HEK293T (cell line): ENCODE results near the gene IL19.

Experiments
- BHLHE40 ChIP-seq: fragments of 450-650 bp; IDR thresholded peaks from 2 replicates; pipeline ENCODE4 v1.6.1; 2016; ENCODE audit warnings: mild to moderate bottlenecking, moderate library complexity, borderline replicate concordance
- ELF4 ChIP-seq: fragments of 450-650 bp; IDR thresholded peaks from 2 replicates; pipeline ENCODE4 v1.6.1; 2017; ENCODE audit warnings: antibody characterized with exemption
- FOXA1 ChIP-seq: fragments of 450-650 bp; IDR thresholded peaks from 2 replicates; pipeline ENCODE4 v1.6.1; 2016; ENCODE audit warnings: mild to moderate bottlenecking
- FOXM1 ChIP-seq: fragments of 450-650 bp; IDR thresholded peaks from 2 replicates; pipeline ENCODE4 v1.6.1; 2017; ENCODE audit warnings: mild to moderate bottlenecking, borderline replicate concordance
- HDGF ChIP-seq: fragments of 450-650 bp; IDR thresholded peaks from 2 replicates; pipeline ENCODE4 v1.6.1; 2017; ENCODE audit warnings: antibody characterized with exemption, borderline replicate concordance
- NFRKB ChIP-seq: fragments of 450-650 bp; IDR thresholded peaks from 2 replicates; pipeline ENCODE4 v1.6.1; 2016; ENCODE audit warnings: mild to moderate bottlenecking, moderate library complexity
- SP1 ChIP-seq: fragments of 450-650 bp; IDR thresholded peaks from 2 replicates; pipeline ENCODE4 v1.6.1; 2017
- SUZ12 ChIP-seq: fragments of 450-650 bp; IDR thresholded peaks from 2 replicates; pipeline ENCODE4 v1.6.1; 2016; ENCODE audit warnings: mild to moderate bottlenecking
- TARDBP ChIP-seq: fragments of 450-650 bp; IDR thresholded peaks from 2 replicates; pipeline ENCODE4 v1.6.1; 2016
- ZNF384 ChIP-seq: fragments of 450-650 bp; IDR thresholded peaks from 2 replicates; pipeline ENCODE4 v1.6.1; 2016

DNA sequence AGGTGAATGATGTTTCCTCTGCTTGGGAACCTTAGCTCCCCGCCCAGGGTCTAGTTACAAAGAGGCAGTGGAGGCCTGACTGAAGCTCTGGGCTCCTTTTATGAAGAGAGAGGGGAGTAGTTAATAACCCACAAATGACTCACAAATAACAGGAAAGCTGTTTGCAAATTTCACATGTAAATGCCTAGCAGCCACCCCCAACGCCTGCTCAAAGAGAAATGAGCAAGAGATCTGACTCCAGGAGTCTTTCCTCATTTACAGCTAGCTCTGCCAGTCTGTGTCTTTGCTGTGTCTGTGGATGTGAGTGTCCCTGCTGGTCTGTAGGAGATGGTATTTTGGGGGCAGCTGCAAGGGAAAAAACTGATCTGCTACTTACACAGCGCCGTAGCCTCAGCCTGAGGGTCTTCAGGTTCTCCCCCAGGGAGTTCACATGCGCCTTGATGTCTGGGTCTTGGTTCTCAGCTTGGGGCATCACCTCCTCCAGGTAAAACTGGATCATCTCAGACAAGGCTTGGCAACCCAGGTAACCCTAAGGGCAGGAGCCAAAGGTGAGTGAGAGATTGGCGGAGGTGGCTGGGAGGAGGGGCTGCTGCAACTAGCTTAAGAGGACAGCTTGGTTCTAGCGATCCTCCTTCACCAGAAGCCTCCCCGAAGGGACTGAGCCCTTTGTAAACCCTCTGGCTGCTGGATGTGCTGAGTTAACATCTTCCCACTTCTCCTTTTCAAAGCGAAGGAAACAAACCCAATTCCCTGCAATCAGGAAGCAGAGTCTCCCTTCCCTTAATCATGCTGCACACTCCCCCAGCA lies at the start of gene IL19:
- TF ChIP-seq SP1 (no peak), TARDBP (no peak), NFRKB (no peak), ELF4 (no peak), FOXA1 (no peak), HDGF (no peak), BHLHE40 (no peak), SUZ12 (no peak), ZNF384 (no peak), FOXM1 (no peak)
